ENCODE results near the gene PEX11A. TPM values are rescaled to one million over a fixed set of nuclear protein-coding genes. Genes with fewer than 3 reads are reported as not detected.

The PEX11A gene
- total RNA-seq, 1 experiment from 2014 or later = 6.2 TPM

DNA sequence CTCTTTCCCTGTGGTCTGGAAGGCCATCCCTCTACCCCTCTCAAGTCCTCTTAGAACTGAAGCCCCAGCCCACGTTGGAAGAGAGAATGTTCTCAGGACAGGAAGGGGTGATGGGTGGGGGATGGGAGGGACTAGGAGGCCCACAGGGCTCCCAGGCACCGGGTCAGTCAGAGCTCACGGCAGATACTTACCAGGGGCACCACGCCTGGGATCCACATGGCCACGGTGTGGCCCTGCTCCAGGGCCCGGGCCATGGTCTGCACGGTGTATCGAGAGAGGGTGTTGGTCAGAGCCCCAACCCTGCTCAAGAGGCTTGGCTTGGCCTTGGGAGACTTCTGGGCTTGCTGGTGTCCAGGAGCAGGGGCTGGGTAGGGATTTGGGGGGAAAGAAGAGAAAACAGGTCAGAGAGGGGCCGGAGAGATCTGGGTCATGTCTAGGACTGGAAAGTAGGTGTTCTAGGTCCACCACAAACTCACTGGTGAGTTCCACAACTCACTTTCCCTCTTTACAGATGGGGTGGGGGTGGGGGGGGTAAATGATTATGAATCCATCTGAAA lies 21.2 kb downstream of the PEX11A start:
- DNase-seq (ENCODE audit: low read depth, low spot score) (no peak), ATAC-seq (no peak)
- no TSS peak for BruUV-seq (replicated peaks)
- TF ChIP-seq TCF7L2 (IDR thresholded peaks at IDR 0.05; ENCODE audit: low read depth, low read length) (no peak), SIN3A (IDR thresholded peaks at IDR 0.05; ENCODE audit: borderline replicate concordance, insufficient read depth, low read depth, low read length) (no peak), POLR2AphosphoS5 (IDR thresholded peaks at IDR 0.05; ENCODE audit: low read depth, low read length) (no peak)
- TF ChIP-seq, protein P1, sequence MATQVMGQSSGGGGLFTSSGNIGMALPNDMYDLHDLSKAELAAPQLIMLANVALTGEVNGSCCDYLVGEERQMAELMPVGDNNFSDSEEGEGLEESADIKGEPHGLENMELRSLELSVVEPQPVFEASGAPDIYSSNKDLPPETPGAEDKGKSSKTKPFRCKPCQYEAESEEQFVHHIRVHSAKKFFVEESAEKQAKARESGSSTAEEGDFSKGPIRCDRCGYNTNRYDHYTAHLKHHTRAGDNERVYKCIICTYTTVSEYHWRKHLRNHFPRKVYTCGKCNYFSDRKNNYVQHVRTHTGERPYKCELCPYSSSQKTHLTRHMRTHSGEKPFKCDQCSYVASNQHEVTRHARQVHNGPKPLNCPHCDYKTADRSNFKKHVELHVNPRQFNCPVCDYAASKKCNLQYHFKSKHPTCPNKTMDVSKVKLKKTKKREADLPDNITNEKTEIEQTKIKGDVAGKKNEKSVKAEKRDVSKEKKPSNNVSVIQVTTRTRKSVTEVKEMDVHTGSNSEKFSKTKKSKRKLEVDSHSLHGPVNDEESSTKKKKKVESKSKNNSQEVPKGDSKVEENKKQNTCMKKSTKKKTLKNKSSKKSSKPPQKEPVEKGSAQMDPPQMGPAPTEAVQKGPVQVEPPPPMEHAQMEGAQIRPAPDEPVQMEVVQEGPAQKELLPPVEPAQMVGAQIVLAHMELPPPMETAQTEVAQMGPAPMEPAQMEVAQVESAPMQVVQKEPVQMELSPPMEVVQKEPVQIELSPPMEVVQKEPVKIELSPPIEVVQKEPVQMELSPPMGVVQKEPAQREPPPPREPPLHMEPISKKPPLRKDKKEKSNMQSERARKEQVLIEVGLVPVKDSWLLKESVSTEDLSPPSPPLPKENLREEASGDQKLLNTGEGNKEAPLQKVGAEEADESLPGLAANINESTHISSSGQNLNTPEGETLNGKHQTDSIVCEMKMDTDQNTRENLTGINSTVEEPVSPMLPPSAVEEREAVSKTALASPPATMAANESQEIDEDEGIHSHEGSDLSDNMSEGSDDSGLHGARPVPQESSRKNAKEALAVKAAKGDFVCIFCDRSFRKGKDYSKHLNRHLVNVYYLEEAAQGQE (IDR thresholded peaks at IDR 0.05; ENCODE audit: insufficient read depth in 1 of 2, low read depth in 2 of 2, low read length in 1 of 2) = no peak
- TF ChIP-seq, protein P2, sequence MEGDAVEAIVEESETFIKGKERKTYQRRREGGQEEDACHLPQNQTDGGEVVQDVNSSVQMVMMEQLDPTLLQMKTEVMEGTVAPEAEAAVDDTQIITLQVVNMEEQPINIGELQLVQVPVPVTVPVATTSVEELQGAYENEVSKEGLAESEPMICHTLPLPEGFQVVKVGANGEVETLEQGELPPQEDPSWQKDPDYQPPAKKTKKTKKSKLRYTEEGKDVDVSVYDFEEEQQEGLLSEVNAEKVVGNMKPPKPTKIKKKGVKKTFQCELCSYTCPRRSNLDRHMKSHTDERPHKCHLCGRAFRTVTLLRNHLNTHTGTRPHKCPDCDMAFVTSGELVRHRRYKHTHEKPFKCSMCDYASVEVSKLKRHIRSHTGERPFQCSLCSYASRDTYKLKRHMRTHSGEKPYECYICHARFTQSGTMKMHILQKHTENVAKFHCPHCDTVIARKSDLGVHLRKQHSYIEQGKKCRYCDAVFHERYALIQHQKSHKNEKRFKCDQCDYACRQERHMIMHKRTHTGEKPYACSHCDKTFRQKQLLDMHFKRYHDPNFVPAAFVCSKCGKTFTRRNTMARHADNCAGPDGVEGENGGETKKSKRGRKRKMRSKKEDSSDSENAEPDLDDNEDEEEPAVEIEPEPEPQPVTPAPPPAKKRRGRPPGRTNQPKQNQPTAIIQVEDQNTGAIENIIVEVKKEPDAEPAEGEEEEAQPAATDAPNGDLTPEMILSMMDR (IDR thresholded peaks at IDR 0.05) = no peak
- POLR2A ChIA-PET = no interaction called here
- CTCF ChIA-PET = no interaction called here
- in situ Hi-C loops (cut with HindIII; ENCODE audit: low pct_unique_long_range_greater_than_20kb, low sequenced_read_pairs) (no loop called here), intact Hi-C loops (cut with micrococcal nuclease; ENCODE audit: unreplicated experiment) (no loop called here)
- peaks cover 12% of the 10 kb centered on the region for H3K4me1 ChIP-seq (ENCODE audit: control insufficient read depth, insufficient read depth, low read length)
- H3K36me3 ChIP-seq (ENCODE audit: control insufficient read depth, insufficient read depth, low read length) = no peaks in the 10 kb centered on the region
- no peaks in the 10 kb centered on the region for H3K27me3 ChIP-seq (ENCODE audit: control insufficient read depth, insufficient read depth, low read length)
- H3K9me3 ChIP-seq (ENCODE audit: control insufficient read depth, insufficient read depth, low read depth, low read length) = no peaks in the 10 kb centered on the region
- H3K27ac ChIP-seq (ENCODE audit: low read length) = no peak overlapping the region
- no peak overlapping the region for H3K4me3 ChIP-seq (ENCODE audit: low read depth in 2 of 2, low read length in 2 of 2)

- intact Hi-C loops (cut with micrococcal nuclease; ENCODE audit: unreplicated experiment) = no loop called here
- no TSS peak for BruUV-seq (replicated peaks)
- Histone ChIP-seq H3K27me3 (ENCODE audit: control insufficient read depth, insufficient read depth, low read length) (no peaks in the 10 kb centered on the region), H3K4me3 (ENCODE audit: low read depth in 2 of 2, low read length in 2 of 2) (no peak overlapping the region), H3K27ac (ENCODE audit: low read length) (no peak overlapping the region), H3K9me3 (ENCODE audit: control insufficient read depth, insufficient read depth, low read depth, low read length) (no peaks in the 10 kb centered on the region), H3K36me3 (ENCODE audit: control insufficient read depth, insufficient read depth, low read length) (no peaks in the 10 kb centered on the region), H3K4me1 (ENCODE audit: control insufficient read depth, insufficient read depth, low read length) (peaks cover 12% of the 10 kb centered on the region)
- in situ Hi-C loops (cut with HindIII; ENCODE audit: low pct_unique_long_range_greater_than_20kb, low sequenced_read_pairs) = no loop called here
- ATAC-seq (no peak), DNase-seq (ENCODE audit: low read depth, low spot score) (no peak)
- POLR2A ChIA-PET = interaction anchor here (0.6 kb wide), 1 partner anchor 101 kb away, joined by 4 read pairs; no protein-coding TSS in a partner anchor
- TF ChIP-seq SIN3A (IDR thresholded peaks at IDR 0.05; ENCODE audit: borderline replicate concordance, insufficient read depth, low read depth, low read length) (no peak), TCF7L2 (IDR thresholded peaks at IDR 0.05; ENCODE audit: low read depth, low read length) (no peak)
- CTCF ChIA-PET = interaction anchor here (1.1 kb wide), 1 partner anchor 22 kb away, joined by 3 read pairs; no protein-coding TSS in a partner anchor
Observed at GRCh38 chr15:89668171-89668570, 22.4 kb downstream of the PEX11A start.

DNA sequence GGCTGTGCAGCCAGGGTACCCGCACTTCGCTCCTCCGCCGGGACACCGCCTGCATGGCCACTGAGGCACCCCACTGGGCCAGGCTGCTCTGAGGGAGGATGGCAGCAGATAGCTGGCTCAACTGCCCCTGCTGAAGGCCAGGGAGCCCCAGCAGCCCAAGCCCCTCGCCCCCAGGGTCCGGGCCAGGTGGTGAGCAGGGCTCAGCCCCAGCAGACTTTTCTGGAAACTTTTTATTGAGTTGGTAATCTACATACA lies 22.9 kb downstream of the PEX11A start:
- Histone ChIP-seq H3K27me3 (ENCODE audit: control insufficient read depth, insufficient read depth, low read length) (no peaks in the 10 kb centered on the region), H3K4me3 (ENCODE audit: low read depth in 2 of 2, low read length in 2 of 2) (no peak overlapping the region), H3K36me3 (ENCODE audit: control insufficient read depth, insufficient read depth, low read length) (no peaks in the 10 kb centered on the region), H3K4me1 (ENCODE audit: control insufficient read depth, insufficient read depth, low read length) (peaks cover 12% of the 10 kb centered on the region), H3K9me3 (ENCODE audit: control insufficient read depth, insufficient read depth, low read depth, low read length) (no peaks in the 10 kb centered on the region), H3K27ac (ENCODE audit: low read length) (no peak overlapping the region)
- TF ChIP-seq TCF7L2 (IDR thresholded peaks at IDR 0.05; ENCODE audit: low read depth, low read length) (no peak), SIN3A (IDR thresholded peaks at IDR 0.05; ENCODE audit: borderline replicate concordance, insufficient read depth, low read depth, low read length) (no peak), POLR2AphosphoS5 (IDR thresholded peaks at IDR 0.05; ENCODE audit: low read depth, low read length) (no peak)
- TF ChIP-seq, protein P2 (IDR thresholded peaks at IDR 0.05) = no peak
- TF ChIP-seq, protein P1 (IDR thresholded peaks at IDR 0.05; ENCODE audit: insufficient read depth in 1 of 2, low read depth in 2 of 2, low read length in 1 of 2) = no peak
- intact Hi-C loops (cut with micrococcal nuclease; ENCODE audit: unreplicated experiment) = no loop called here
- ATAC-seq (no peak), DNase-seq (ENCODE audit: low read depth, low spot score) (no peak)
- in situ Hi-C loops (cut with HindIII; ENCODE audit: low pct_unique_long_range_greater_than_20kb, low sequenced_read_pairs) = no loop called here
- ChIA-PET POLR2A (no interaction called here), CTCF (interaction anchor here (1.1 kb wide), 1 partner anchor 22 kb away, joined by 3 read pairs; no protein-coding TSS in a partner anchor)
- no TSS peak for BruUV-seq (replicated peaks)

Measured in Panc1 (cell line).